Subcutaneous adipose tissue (tissue), 4 donors: ENCODE data around the gene LYVE1. TPM values are rescaled to one million over a fixed set of nuclear protein-coding genes. Genes with fewer than 3 reads are reported as not detected.

Experiments used
- CTCF ChIP-seq: fragments of 450-650 bp; IDR thresholded peaks from one replicate; pipeline ENCODE4 v1.5.1; 2016; ENCODE audit warnings: low read depth, mild to moderate bottlenecking, control low read depth, antibody characterized with exemption, moderate library complexity
- total RNA-seq, 4 donors: library from RNA; depleted of rRNA; stranded (reverse); fragments of >200 nt; gene quantifications; one replicate each; pipeline ENCODE4 v1.1.0, GENCODE V29; 2016

Gene LYVE1
- total RNA-seq, 4 donors from 2014 or later, result 110 to 428 (median 207) TPM

GRCh38 chr11:10522276-10522675, 46.2 kb downstream of the LYVE1 start:
- no peak for TF ChIP-seq CTCF

- no peak for TF ChIP-seq CTCF
Observed at GRCh38 chr11:10520562-10520961, 47.9 kb downstream of the LYVE1 start.

GRCh38 chr11:10519630-10520029, 48.8 kb downstream of the LYVE1 start:
- TF ChIP-seq CTCF, result no peak

- no peak for TF ChIP-seq CTCF
Observed at GRCh38 chr11:10518891-10519290, 49.6 kb downstream of the LYVE1 start.

DNA sequence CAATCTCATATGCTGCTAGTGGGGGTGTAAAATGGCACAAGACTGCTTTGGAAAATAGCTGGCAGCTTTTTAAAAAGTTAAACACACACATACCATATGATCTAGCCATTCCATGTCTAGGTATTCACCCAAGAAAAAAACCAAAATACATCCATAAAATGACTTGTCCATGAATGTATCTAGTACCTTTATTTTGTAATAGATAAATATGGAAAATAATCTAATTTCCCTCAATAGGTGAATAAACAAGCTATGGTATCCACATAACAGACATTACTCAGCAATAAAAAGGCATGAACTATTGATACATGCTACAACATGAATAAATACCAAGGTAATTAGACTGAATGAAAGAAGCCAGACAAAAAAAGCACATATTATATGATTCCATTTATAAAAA, 50.3 kb downstream of the LYVE1 start:
- TF ChIP-seq CTCF, result no peak

- no peak for TF ChIP-seq CTCF
Observed at GRCh38 chr11:10515418-10515817, 53.0 kb downstream of the LYVE1 start.

GRCh38 chr11:10514709-10515108, 53.8 kb downstream of the LYVE1 start:
- no peak for TF ChIP-seq CTCF
